Measurements from ENCODE around the gene CLIC2. TPM values are rescaled to one million over a fixed set of nuclear protein-coding genes. Genes with fewer than 3 reads are reported as not detected.

The CLIC2 gene
- total RNA-seq, 1 donor from 2014 or later: 2.1 TPM

GRCh38 chrX:155333544-155334100 lies 792 bp downstream of the CLIC2 start:
- Mint-ChIP-seq H3K4me1 (no peaks in the 10 kb centered on the region), H3K36me3 (no peaks in the 10 kb centered on the region)
- no peak for TF ChIP-seq CTCF (IDR thresholded peaks at IDR 0.05; ENCODE audit: unreplicated experiment)

GRCh38 chrX:155330992-155331391 lies 3.4 kb downstream of the CLIC2 start:
- no peak overlapping the region for H3K27ac Mint-ChIP-seq
- no peaks in the 10 kb centered on the region for H3K4me1 Mint-ChIP-seq
- no peak for TF ChIP-seq CTCF (IDR thresholded peaks at IDR 0.05; ENCODE audit: unreplicated experiment)
- H3K4me3 Mint-ChIP-seq: no peak overlapping the region
- peaks cover 29% of the 10 kb centered on the region for H3K9me3 Mint-ChIP-seq
- no peak for DNase-seq (ENCODE audit: low spot score in 2 of 2, unreplicated experiment in 2 of 2)
- no peaks in the 10 kb centered on the region for H3K36me3 Mint-ChIP-seq
- H3K27me3 Mint-ChIP-seq (ENCODE audit: low read depth): no peaks in the 10 kb centered on the region

More at GRCh38 chrX:155333544-155334100, 792 bp downstream of the CLIC2 start:
- Mint-ChIP-seq H3K4me3 (no peak overlapping the region), H3K27me3 (ENCODE audit: low read depth) (no peaks in the 10 kb centered on the region), H3K9me3 (peaks cover 15% of the 10 kb centered on the region), H3K27ac (no peak overlapping the region)
- no peak for DNase-seq (ENCODE audit: low spot score in 2 of 2, unreplicated experiment in 2 of 2)

- no peak for DNase-seq (ENCODE audit: low spot score in 2 of 2, unreplicated experiment in 2 of 2)
- H3K27me3 Mint-ChIP-seq (ENCODE audit: low read depth): no peaks in the 10 kb centered on the region
- no peak for TF ChIP-seq CTCF (IDR thresholded peaks at IDR 0.05; ENCODE audit: unreplicated experiment)
- H3K36me3 Mint-ChIP-seq: no peaks in the 10 kb centered on the region
- no peaks in the 10 kb centered on the region for H3K4me1 Mint-ChIP-seq
- H3K9me3 Mint-ChIP-seq: peaks cover 41% of the 10 kb centered on the region
- H3K27ac Mint-ChIP-seq: no peak overlapping the region
- no peak overlapping the region for H3K4me3 Mint-ChIP-seq
These were observed 5.1 kb downstream of the CLIC2 start for GRCh38 chrX:155329293-155329692.

GRCh38 chrX:155326610-155327009 lies 7.8 kb downstream of the CLIC2 start:
- no peaks in the 10 kb centered on the region for H3K27me3 Mint-ChIP-seq (ENCODE audit: low read depth)
- no peak for DNase-seq (ENCODE audit: low spot score in 2 of 2, unreplicated experiment in 2 of 2)
- no peaks in the 10 kb centered on the region for H3K4me1 Mint-ChIP-seq
- H3K36me3 Mint-ChIP-seq: no peaks in the 10 kb centered on the region
- peaks cover 61% of the 10 kb centered on the region for H3K9me3 Mint-ChIP-seq
- no peak overlapping the region for H3K27ac Mint-ChIP-seq
- no peak for TF ChIP-seq CTCF (IDR thresholded peaks at IDR 0.05; ENCODE audit: unreplicated experiment)
- no peak overlapping the region for H3K4me3 Mint-ChIP-seq

- Mint-ChIP-seq H3K4me3 (no peak overlapping the region), H3K4me1 (no peaks in the 10 kb centered on the region), H3K36me3 (peaks cover 3% of the 10 kb centered on the region), H3K9me3 (peaks cover 72% of the 10 kb centered on the region), H3K27me3 (ENCODE audit: low read depth) (no peaks in the 10 kb centered on the region), H3K27ac (no peak overlapping the region)
- TF ChIP-seq CTCF (IDR thresholded peaks at IDR 0.05; ENCODE audit: unreplicated experiment): no peak
- no peak for DNase-seq (ENCODE audit: low spot score in 2 of 2, unreplicated experiment in 2 of 2)
These were observed 20.2 kb downstream of the CLIC2 start for GRCh38 chrX:155314260-155314659.

- Mint-ChIP-seq H3K36me3 (peaks cover 3% of the 10 kb centered on the region), H3K27ac (no peak overlapping the region), H3K4me1 (no peaks in the 10 kb centered on the region), H3K4me3 (no peak overlapping the region), H3K9me3 (peaks cover 74% of the 10 kb centered on the region), H3K27me3 (ENCODE audit: low read depth) (no peaks in the 10 kb centered on the region)
- DNase-seq (ENCODE audit: low spot score in 2 of 2, unreplicated experiment in 2 of 2): no peak
- no peak for TF ChIP-seq CTCF (IDR thresholded peaks at IDR 0.05; ENCODE audit: unreplicated experiment)
These were observed 20.6 kb downstream of the CLIC2 start for GRCh38 chrX:155313766-155314165.
